Measurements from ENCODE around the gene STX12.
A peak's percentile ranks its signal among the peaks of the same experiment; 100 is the strongest.
"Not testable (repeated sequence)": the region's sequence is repeated elsewhere in the genome, so short reads cannot be mapped to it uniquely, and the experiment has no call there.

The STX12 gene

DNA sequence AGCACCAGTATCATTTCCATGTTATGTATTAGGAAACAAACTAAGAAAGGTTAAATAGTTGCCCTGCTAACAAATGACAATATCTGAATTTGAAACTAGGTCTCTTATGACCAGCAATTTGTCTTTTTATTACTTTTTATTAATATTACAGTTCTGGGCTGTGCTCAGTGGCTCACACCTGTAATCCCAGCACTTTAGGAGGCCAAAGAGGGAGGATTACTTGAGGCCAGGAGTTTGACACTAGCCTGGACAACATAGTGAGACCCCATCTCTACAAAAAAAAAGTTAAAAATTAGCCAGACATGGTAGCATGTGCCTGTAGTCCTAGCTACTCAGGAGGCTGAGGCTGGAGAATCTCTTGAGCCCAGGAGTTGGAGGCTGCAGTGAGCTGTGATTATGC, 3.3 kb downstream of the STX12 start:
- DNase-seq, result not testable (repeated sequence)

DNA sequence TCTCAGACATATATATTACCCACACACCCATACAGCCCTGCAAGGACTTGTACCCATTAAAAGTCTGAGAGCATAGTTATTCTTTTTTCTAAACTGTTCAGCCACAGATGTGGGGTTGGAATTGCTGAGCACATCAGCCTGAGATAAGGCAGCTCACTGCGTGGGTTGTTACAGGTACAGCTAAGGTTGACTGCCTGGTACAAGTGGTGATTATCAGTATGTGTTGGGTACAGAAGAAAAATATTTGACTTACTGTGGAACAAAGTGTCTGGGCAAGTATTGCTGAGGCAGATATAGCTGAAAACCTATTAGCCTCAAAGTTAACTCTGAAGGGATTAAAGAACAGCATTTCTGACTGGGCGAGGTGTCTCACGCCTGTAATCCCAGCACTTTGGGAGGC, 5.0 kb downstream of the STX12 start:
- DNase-seq, result no peak

DNA sequence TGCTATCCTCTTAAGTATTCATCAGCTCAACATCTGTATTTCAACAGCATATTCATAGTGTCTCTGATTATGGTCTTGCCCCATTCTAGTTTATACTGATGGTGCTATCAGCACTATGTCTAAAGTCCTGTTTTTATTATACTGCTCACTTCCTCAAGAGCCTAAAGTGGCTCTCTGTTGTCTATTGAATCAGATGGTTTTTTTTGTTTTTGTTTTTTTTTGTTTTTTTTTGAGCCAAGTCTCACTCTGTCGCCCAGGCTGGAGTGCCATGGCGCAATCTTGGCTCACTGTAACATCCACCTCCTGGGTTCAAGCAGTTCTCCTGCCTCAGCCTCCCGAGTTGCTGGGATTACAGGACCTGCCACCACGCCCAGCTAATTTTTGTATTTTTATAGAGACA, 6.1 kb downstream of the STX12 start:
- DNase-seq, result no peak

DNA sequence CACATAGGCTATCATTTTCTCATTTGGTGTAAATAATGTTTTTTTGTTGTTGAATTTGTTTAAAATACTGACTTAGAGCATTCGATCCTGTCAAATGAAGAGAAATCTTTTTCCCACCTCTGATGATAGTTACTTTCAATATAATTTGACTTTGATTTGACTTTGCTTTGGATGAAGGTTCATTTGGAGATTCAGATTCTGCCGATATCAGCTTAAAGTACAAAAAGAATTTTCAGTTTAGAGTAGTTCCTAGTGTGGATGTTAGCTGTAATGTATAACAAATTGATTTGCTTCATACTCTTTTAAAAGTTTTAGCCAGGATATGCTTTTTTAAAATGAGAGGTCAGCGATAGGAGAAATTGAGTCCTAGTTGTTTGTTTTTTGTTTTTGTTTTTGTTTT, 9.9 kb downstream of the STX12 start:
- DNase-seq, result no peak

DNA sequence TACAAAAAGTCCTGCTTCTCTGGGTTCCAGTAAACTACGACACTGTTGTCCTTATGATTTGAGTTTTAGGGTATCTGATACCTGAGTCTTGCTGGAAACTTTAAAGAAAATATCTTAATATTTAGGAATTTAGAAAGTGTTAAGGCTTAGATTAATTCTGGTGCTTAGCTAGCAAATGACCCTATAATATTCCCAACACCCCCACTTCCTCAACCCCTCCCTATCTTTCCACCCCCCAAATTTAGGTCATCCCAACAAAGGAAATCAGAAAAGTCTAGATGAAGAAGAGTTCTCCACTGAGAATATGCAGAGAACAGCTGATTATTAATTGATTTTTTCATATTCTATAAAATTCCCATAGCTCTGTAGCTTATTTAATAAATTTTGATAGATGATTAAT, 11.7 kb downstream of the STX12 start:
- no peak for DNase-seq

DNA sequence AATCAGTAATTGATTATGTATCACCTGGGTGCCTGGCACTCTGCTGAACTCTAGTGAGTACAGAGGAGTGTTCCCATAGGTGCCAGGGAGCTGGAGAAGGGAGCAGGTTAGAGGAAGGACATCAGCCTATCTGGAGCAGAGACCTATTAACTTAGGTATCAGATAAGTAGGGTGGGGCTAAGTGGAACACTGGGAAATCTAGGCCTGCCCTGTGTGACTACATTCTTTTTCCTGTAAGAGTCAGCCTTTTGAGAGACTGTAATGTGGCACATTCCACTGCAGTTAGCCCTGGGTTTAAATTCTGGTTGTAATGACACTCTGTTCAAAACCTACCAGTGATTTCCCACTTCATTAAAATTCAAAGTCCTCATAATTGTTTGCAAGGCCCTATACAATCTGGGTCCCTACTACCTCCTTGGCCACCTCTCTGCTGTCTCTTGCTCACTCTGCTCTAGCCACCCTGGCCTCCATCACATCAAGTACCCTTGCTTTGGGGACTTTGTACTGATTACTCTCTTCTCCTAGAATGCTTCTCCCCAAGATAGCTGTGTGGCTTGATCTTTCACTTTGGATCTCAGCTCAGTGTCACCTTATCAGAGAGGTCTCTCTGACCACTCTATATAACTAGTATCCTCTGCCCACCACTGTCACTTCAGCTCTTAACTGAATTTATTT, 12.9 kb downstream of the STX12 start:
- DNase-seq, result no peak

DNA sequence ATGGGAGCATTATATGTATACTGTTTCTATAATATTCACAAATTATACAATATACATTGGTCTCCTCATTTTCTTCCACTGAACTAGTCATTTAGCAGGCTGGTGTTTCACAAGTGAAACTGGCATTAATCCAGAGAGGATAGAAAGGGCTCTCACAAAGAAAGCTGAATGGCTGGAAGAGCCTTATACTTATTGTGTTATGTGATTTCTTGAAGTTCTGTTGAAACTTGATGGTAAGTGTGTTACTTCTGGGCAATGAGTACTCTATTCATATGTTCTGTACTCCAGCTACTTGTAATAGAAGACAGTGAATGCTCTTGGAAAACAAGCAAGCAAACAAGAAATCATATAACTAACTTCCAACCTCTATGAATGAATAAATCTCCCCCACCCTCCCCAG, 14.9 kb downstream of the STX12 start:
- DNase-seq, result no peak

DNA sequence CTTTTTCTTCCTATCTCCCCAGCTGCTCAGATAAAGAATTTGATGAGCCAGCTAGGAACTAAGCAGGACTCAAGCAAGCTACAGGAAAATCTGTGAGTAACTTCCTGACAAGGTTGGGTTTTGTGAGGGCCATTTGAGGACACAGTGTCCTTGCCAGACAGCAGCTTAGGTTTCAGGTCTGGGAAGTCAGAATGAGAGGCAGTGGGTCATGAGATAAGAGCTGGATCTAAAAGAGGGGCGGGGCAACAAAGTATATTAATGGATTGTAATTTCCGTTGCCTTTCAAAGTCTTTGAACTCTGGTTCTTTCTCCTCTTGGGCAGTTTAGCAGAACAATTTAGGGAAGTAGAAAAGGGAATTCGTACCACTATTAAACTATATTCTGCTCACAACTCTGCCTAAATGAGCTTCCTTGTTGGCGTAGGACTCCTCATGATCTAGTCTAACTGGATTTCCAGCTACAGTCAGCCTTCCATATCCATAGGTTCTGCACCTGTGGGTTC, 16.6 kb downstream of the STX12 start:
- no peak for DNase-seq

DNA sequence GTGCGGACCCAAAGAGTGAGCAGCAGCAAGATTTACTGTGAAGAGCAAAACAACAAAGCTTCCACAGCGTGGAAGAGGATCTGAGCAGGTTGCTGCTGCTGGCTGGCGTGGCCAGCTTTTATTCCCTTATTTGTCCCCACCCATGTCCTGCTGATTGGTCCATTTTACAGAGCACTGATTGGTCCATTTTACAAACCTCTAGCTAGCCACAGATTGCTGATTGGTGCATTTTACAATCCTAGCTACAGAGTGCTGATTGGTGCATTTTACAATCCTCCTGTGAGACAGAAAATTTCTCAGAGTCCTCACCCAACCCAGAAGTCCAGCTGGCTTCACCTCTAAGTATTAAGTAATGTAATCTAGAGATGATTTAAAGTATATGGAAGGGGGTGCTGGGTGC, 17.3 kb downstream of the STX12 start:
- DNase-seq, result not testable (repeated sequence)

DNA sequence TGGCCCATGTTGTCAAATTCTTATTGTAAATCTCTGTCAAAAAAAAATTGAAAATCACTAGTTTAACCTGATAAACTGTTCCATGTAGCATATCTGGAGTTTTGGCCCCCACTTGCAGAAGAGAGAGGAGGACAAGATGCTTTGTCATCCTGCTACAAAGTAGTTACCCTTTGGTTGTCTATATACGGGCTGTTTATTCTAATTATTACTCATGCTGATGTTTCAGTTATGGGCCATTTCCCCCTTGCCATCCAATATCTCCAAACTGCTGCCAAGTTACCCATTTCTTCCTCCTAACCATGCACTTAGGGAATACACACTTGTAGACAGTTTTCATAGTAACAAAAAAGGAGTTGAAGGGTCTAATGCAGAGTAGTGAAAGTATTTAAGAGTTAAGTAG, 22.6 kb downstream of the STX12 start:
- no peak for DNase-seq

DNA sequence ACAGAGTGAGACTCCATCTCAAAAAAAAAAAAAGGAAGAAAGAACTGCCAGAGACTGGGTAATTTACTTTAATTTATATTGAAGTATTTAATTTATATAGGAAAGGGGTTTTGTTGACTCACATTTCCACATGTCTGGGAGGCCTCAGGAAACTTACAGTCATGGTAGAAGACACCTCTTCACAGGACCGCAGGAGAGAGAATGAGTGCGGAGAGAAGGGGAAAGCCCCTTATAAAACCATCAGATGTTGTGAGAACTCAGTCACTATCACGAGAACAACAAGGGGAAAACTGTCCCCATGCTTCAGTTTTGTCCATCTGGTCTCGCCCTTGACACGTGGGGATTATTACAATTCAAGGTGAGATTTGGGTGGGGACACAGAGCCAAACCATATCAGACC, 31.8 kb downstream of the STX12 start:
- DNase-seq, result no peak

DNA sequence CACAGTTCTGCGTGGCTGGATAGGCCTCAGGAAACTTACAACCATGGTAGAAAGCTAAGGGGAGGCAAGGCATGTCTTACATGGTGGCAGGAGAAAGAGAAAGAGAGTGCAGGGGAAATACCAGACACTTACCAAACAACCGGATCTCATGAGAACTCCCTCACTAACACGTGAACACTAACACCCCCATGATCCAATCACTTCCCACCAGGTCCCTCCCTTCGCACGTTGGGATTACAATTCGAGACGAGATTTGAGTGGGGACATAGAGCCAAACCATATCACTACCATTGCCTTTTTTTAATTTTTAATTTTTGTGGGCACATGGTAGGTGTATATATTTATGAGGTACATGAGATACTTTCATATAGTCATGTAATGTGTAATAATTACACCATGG, 33.7 kb downstream of the STX12 start:
- DNase-seq, result no peak

DNA sequence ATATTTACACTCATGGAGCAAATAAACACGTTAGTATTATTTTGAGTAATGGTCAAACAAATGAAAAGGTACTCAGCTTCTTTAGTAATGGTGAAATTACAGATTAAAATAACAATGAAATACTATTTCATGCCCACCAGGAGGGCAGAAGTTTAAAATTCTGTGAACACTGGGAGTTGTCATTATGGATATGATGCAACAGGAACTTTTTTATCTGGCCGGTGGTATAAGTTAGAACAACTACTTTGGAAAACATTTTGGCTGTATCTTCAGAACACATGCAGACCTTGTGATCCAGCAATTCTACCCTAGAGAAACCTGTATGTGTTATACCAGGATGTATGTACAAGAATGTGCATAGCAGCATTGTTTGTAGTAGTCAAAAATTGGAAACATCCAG, 34.4 kb downstream of the STX12 start:
- DNase-seq, result no peak

DNA sequence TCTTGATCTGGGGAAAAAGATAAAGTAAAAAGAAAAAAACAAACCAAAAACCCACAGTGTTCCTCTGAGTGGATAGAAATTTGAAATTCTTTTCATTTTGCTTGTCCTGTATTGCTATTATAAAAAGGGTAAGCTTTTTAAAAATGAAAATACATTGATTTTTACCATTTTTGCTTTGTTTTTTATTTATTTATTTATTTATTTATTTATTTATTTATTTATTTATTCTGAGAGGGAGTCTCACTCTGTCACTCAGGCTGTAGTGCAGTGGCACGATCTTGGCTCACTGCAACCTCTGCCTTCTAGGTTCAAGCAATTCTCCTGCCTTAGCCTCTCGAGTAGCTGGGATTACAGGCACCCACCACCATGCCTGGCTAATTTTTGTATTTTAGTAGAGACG, 35.1 kb downstream of the STX12 start:
- not testable (repeated sequence) for DNase-seq

DNA sequence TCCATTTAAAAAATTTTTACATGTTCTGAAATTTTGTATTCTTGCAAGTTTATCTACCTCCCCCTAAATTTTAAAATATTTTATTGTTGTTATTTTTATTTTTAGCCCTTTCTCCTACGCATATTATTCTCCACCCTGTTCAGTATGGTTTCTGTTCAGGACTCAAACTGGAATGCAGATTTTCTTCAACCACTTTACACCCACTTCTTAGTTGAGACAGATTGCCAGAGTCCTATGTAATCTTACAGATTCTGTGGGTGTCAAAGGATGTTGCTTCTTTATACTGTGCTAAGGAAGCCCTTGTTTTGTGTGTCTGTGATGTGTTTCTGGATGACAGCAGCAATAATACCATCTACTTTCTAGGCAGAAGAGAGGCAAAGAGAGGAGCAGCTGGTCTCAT, 36.9 kb downstream of the STX12 start:
- DNase-seq, result no peak

DNA sequence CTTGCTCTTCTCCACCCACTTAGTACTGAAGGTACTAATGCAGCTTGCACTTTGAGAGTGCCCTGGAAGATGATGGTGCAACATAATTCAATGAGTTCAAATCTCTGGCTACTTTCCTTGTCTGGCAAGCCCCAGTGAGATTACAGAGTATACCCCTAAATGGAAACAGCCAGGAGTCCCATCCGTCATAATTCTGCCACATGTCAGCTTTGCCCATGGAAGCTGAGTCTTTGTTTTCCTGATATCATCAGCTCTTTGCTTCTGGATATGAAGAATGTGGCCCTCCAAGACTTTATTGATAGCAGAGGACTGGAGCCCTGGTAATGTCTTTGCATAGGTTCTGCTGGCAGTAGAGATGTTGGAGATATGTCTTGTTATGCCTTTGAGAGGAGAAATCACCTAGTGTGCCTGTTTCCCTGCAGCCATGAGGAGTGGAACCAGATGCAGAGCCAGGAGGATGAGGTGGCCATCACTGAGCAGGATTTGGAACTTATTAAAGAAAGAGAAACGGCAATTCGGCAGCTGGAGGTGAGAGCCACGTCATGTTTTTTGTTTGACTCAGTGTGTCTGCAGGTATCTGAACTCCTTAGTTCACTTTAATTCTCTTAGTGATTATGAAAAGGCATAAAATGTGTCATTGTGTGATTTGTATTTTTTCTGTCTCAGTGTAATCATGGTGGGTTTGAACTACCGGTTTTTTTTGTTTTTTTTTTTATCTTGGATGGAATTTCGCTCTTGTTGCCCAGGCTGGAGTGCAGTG, 38.9 kb downstream of the STX12 start:
- no peak for DNase-seq

DNA sequence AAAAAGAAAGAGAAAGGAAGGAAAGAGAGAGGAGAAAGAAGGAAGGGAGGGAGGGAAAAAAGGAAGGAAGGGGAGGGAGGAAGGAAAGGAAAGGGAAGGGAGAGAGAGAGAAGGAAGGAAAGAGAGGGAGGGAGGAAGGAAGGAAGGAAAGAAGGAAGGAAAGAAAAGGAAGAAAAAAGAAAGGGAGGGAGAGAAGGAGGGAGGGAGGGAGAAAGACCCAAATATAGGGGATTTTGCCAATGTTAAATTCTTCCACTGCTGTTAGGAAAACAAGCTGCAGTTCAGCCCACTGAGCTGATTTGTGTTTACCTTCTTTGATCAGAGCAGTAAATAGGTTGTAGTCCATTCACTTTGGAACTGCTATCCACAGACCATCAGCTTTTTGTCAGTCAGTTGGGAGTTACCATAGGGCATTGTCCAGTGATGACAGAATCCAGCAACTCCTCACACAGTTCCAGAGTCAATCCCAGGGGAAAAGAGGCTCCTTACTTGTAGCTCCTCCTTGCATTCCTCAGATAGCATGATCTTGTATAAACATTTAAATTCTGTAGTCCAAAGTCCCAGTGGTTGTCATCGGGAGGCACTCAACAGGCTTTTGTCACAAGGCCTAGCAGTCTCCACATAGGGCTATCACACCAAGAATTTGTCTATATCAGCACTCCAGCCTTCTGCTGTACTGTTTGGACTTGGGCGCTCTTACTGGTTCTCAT, 44.1 kb downstream of the STX12 start:
- DNase-seq, result no peak

DNA sequence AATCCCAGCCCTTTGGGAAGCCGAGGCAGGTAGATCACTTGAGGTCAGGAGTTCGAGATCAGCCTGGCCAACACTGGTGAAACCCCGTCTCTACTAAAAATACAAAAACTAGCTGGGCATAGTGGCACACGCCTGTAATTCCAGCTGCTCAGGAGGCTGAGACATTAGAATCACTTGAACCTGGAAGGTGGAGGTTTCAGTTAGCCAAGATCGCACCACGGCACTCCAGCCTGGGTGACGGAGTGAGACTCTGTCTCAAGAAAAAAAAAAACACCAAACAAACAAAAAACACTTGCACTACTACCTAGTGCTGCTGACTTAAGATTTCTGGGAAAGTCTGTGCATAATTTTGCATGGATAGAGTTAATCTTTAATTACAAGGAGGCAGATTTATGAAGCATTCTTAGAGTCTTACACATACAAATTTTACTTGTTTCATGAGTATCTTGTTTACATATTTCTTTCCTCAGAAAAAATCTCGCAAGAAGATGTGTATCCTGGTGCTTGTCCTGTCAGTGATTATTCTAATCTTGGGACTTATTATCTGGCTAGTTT, 48.8 kb downstream of the STX12 start:
- no peak for DNase-seq

DNA sequence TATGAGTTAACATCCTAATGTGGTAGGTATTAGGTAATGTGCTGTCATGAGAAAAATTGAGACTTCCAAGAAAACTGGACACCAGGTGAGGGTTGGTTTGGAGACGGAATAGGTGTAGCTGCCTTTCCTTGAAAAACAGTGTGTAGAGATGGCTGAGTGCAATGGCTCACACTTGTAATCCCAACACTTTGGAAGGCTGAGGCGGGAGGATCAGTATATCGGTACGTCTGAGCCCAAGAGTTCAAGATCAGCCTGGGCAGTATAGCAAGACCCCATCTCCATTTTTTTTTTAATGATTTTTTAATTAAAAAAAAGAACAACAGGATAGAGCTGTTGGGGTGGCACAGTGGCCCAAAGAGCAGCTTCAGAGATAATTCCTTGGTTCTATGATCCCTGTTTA, 50.8 kb downstream of the STX12 start:
- no peak for DNase-seq

DNA sequence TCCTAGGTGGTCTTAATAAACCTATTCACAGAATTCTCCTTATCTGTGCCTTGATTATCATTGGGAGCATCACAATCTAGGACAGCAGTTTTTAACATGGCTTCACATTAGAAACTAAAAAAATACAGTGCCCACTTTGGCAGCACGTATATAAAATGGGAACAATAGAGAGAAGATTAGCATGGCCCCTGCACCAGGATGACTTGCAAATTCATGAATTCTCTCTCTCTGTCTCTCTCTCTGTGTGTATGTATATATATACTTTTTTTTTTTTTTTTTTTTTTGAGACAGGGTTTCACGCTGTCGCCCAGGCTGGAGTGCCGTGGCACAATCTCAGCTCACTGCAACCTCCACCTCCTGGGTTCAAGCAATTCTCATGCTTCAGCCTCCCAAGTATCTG, 51.4 kb downstream of the STX12 start:
- DNase-seq, result no peak

DNA sequence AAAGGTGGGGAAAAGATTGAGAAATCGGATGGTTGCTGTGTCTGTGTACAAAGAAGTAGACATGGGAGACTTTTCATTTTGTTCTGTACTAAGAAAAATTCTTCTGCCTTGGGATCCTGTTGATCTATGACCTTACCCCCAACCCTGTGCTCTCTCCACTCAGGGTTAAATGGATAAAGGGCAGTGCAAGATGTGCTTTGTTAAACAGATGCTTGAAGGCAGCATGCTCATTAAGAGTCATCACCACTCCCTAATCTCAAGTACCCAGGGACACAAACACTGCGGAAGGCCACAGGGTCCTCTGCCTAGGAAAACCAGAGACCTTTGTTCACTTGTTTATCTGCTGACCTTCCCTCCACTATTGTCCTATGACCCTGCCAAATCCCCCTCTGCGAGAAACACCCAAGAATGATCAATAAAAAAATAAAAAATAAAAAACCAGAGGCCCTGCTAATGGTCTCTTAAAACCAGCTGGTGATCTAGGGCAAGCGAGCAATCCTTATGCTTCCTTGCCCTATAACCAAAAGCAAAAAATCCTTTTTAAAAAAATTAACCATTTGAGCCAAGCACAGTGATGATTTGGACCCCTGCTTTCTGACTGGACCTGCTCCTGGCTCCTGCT, 56.4 kb downstream of the STX12 start:
- DNase-seq, result not testable (repeated sequence)

DNA sequence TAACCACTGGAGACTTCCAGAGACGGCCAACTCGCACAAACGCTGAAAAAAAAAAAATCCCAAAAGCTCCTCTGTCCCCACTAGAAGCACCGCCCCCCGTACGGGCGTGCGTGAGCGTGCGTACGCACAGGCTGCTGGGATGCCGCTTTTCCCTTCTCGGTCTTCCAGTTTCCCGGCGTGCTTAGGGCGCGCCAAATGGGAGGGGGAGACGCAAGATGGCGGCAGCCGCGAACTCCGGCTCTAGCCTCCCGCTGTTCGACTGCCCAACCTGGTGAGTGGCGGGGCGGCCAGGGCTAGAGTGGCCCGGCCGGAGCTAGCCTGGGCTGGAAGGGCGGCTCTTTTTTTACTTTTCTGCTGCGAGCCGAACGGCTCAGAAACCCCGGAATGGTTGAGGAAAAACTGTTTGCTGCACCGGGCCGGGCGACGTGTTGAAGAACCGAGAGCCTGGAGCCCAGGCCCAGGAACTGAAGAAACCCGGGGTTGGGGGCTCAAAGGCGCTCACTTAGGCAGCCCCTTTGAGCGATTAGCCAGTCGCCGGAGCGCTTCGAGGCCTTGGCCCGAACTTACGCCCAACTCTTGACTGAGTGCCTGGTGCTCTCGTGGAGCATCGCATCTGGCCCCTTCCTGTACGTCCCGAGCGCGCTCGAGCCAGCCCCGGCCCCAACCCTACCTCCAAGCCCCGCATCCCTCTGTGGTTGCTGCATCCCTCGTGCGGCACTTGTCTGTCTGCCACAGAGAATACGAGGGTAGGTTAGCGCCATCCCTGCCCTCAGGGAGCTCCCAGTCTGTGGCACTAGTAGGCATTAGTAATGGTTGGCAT, 57.8 kb downstream of the STX12 start, which contains the start of gene PPP1R8:
Gene PPP1R8 (plus strand): TSS at position 162 of the 820 bp plus-strand sequence. CDS start 54 bp downstream, at position 216.
- DNase-seq, result peak; percentile 96
